ENCODE results near the gene SNAI3. TPM values are rescaled to one million over a fixed set of nuclear protein-coding genes. Genes with fewer than 3 reads are reported as not detected.

The SNAI3 gene
- total and polyA plus RNA-seq, 12 donors, result 0.21 to 8.6 (median 1.3) TPM

DNA sequence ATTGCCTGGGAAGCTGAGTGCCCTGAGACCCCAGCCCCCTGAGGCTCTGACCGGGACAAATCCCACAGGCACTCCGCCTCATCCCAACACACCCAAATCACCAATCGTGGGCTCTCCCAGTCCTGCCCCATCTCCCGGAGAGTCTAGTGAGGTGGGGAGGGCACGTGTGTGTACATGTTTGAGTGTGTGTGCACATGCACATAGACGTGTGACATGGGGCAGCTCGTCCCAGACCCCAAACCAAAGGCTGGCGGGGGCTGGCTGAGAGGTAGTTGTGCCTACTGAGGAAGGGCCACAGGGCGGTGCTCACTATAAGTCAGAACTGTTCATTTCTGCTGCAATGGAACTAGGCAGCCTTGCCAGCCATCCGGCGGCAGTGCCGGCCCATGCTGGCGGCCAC, 8.6 kb downstream of the SNAI3 start:
- WGBS, 2 donors, result 80 to 82% methylated on average over 13 of the region's 13 CpGs
- intact Hi-C loops (cut with DNase I), result no loop called here
- Histone ChIP-seq H3K4me1 (peaks cover 0 to 29% (median 13%) of the 10 kb centered on the region in 9 donors), H3K36me3 (peaks cover 0 to 30% (median 0%) of the 10 kb centered on the region in 9 donors), H3K27ac (no peak overlapping the region), H3K27me3 (peaks cover 0 to 35% (median 0%) of the 10 kb centered on the region in 7 donors), H3K4me3 (no peak overlapping the region), H3K9me3 (no peaks in the 10 kb centered on the region)
- DNase-seq (no peak), ATAC-seq (no peak)
- TF ChIP-seq CTCF (IDR thresholded peaks at IDR 0.05), result no peak

GRCh38 chr16:88676502-88677242, 9.6 kb downstream of the SNAI3 start:
- intact Hi-C loops (cut with DNase I), result no loop called here
- H3K27ac ChIP-seq, result no peak overlapping the region
- TF ChIP-seq CTCF (IDR thresholded peaks at IDR 0.05), result no peak
- DNase-seq (no peak), ATAC-seq (no peak)
- 74 to 76% methylated on average over 22 of the region's 22 CpGs for WGBS, 2 donors
- H3K27me3 ChIP-seq, result peaks cover 0 to 27% (median 0%) of the 10 kb centered on the region in 7 donors
- H3K4me3 ChIP-seq, result no peak overlapping the region
- H3K36me3 ChIP-seq, result peaks cover 0 to 30% (median 0%) of the 10 kb centered on the region in 9 donors
- H3K4me1 ChIP-seq, result peaks cover 0 to 37% (median 17%) of the 10 kb centered on the region in 9 donors
- no peaks in the 10 kb centered on the region for H3K9me3 ChIP-seq

DNA sequence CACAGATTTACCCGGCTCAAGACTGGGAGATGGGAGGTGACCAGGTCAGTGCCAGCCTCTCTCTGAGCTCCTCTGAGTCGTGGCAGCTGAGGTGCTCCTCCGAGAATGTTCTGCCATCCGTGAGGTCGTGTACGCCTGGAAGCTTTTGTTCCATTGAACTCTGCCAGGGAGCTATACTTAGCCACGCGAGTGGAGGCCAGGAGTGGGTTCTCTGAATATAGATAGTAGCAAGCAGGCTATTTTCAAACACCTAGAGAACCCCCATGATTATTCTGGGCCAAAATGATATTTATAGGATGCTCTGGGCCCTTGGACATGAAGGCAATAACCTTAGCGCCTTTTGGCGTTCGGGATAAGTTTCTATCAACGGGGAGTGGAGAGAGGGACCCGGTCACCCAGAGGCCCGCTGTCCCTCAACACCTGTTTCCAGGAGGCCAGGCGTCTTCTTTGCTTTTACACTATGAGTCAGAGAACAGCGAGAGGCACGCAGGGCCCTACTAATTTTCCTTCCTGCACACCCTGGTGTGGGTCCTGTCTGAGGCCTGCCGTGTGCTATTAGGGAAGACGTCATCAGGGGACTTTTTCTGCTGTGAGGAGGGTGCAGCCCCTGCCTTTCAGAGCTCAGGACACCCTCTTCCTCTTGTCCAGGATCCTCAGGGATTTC, 12.5 kb downstream of the SNAI3 start:
- peaks cover 0 to 37% (median 17%) of the 10 kb centered on the region in 9 donors for H3K4me1 ChIP-seq
- H3K4me3 ChIP-seq, result no peak overlapping the region
- peaks cover 0 to 23% (median 0%) of the 10 kb centered on the region in 9 donors for H3K36me3 ChIP-seq
- ATAC-seq (peak; percentile 60 to 90 (median 80)), DNase-seq (peak; percentile 57 to 58)
- intact Hi-C loops (cut with DNase I), result no loop called here
- peaks cover 0 to 10% (median 0%) of the 10 kb centered on the region in 7 donors for H3K27me3 ChIP-seq
- WGBS, 2 donors, result 49 to 69% methylated on average over 19 of the region's 19 CpGs
- TF ChIP-seq CTCF (IDR thresholded peaks at IDR 0.05), result no peak
- H3K9me3 ChIP-seq, result no peaks in the 10 kb centered on the region
- peak overlapping the region in 9 of 10 donors; percentile 18 to 86 (median 78) for H3K27ac ChIP-seq

DNA sequence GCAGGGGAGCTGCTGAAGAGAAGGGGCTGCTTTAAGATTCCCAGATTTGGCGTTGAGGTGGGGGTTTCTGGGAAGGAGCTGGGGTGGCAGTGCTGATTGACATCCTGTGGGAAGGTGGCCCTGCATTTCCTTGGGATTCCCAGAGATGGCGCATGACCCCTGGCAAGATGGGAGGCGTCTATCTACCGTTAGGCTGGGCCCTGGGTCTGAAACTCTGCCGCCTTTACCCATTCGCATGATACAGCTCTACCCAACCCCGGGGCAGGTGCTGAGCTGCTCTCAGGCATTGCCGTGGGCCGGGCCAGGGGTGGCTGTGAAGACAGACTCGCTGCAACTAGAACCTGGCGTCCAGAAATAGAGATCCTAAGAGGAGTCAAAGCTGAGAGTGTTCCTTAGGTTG, 13.5 kb downstream of the SNAI3 start:
- TF ChIP-seq CTCF (IDR thresholded peaks at IDR 0.05), result peak in 4 of 9 donors; percentile 12 to 26 (median 18)
- Histone ChIP-seq H3K4me3 (no peak overlapping the region), H3K27ac (peak overlapping the region in 8 of 10 donors; percentile 59 to 86 (median 78)), H3K27me3 (no peaks in the 10 kb centered on the region), H3K36me3 (peaks cover 0 to 12% (median 0%) of the 10 kb centered on the region in 9 donors), H3K4me1 (peaks cover 0 to 37% (median 17%) of the 10 kb centered on the region in 9 donors), H3K9me3 (no peaks in the 10 kb centered on the region)
- WGBS, 2 donors, result 54 to 56% methylated on average over 11 of the region's 11 CpGs
- intact Hi-C loops (cut with DNase I), result no loop called here
- ATAC-seq, result peak in 5 of 8 donors; percentile 11 to 45 (median 29)
- no peak for DNase-seq
